DND-41 (cell line): Measurements from ENCODE around the gene FCRL3.

Experiments used
- ATAC-seq: fragments of 200-7000 bp; cut with Tn5 transposase; 3 replicates; pipeline ENCODE4 v1.9.1; 2021; ENCODE audit warnings: low read depth; ENCODE audit not compliant: insufficient read depth
- DNase-seq: peaks from one replicate; pipeline ENCODE4 v3.0.0-alpha.2; 2020
- H2AFZ ChIP-seq: 2 replicates; pipeline ENCODE4 v1.6.0; 2012; ENCODE audit warnings: low read depth, low read length
- H3K27ac ChIP-seq: 2 replicates; pipeline ENCODE4 v1.5.1; 2012; ENCODE audit warnings: low read length, inconsistent platforms
- H3K27me3 ChIP-seq: fragments of 200-600 bp; sonication (generic); 2 replicates; pipeline ENCODE4 v1.6.0; 2012; ENCODE audit warnings: low read length, mild to moderate bottlenecking, inconsistent platforms; ENCODE audit not compliant: insufficient read depth, poor library complexity
- H3K36me3 ChIP-seq: 2 replicates; pipeline ENCODE4 v1.5.1; 2012; ENCODE audit warnings: low read length, inconsistent platforms; ENCODE audit not compliant: insufficient read depth
- H3K4me1 ChIP-seq: 2 replicates; pipeline ENCODE4 v1.5.1; 2012; ENCODE audit warnings: mild to moderate bottlenecking, low read length; ENCODE audit not compliant: insufficient read depth
- H3K4me2 ChIP-seq: 2 replicates; pipeline ENCODE4 v1.6.0; 2012; ENCODE audit warnings: mild to moderate bottlenecking, moderate library complexity, low read length, inconsistent platforms; ENCODE audit not compliant: insufficient read depth
- H3K4me3 ChIP-seq, 2 experiments: fragments of 200-600 bp in 1 of 2; shearing (Covaris generic) in 1 of 2; 2 replicates each; pipeline ENCODE4 v1.5.1; 2012 to 2016; ENCODE audit warnings: inconsistent platforms in 2 of 2, low read length in 2 of 2, mild to moderate bottlenecking in 2 of 2, low read depth in 1 of 2, moderate library complexity in 1 of 2
- H3K79me2 ChIP-seq: 2 replicates; pipeline ENCODE4 v1.6.0; 2012; ENCODE audit warnings: low read length, inconsistent platforms; ENCODE audit not compliant: insufficient read depth
- H3K9ac ChIP-seq: 2 replicates; pipeline ENCODE4 v1.6.0; 2012; ENCODE audit warnings: low read depth, mild to moderate bottlenecking, inconsistent platforms, low read length, moderate library complexity
- H3K9me3 ChIP-seq: 2 replicates; pipeline ENCODE4 v1.5.1; 2012; ENCODE audit warnings: low read length, moderate library complexity, mild to moderate bottlenecking, inconsistent platforms; ENCODE audit not compliant: insufficient read depth, severe bottlenecking
- H4K20me1 ChIP-seq: 2 replicates; pipeline ENCODE4 v1.6.0; 2012; ENCODE audit warnings: low read length; ENCODE audit not compliant: insufficient read depth
- EZH2 ChIP-seq: IDR thresholded peaks from 3 replicates; pipeline ENCODE4 v1.6.1; 2012; ENCODE audit warnings: borderline replicate concordance, low read depth, mild to moderate bottlenecking, moderate library complexity, low read length, inconsistent platforms; ENCODE audit not compliant: severe bottlenecking
- TF ChIP-seq, protein P1 (sequence below): IDR thresholded peaks from 2 replicates; pipeline ENCODE4 v1.5.1; 2012; ENCODE audit warnings: borderline replicate concordance, low read length, moderate library complexity, mild to moderate bottlenecking; ENCODE audit not compliant: poor library complexity, severe bottlenecking; ENCODE audit errors: extremely low read depth

The FCRL3 gene

DNA sequence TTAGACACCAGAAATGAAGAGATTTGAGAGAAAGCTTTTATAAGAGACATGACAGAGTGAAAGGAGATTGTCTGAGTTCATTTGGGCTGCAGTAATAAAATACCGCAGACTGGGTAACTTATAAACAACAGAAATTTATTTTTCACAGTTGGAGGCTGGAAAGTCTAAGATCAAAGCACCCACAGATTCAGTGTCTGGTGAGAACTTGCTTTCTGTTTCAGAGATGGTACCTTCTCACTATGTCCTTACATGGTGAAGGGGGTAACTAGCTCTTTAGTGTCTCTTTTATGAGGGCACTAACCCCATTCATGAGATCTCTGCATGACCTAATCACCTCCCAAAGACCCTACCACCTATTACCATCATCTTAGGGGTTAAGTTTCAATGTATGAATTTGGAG is 71.8 kb downstream of the FCRL3 start:
- H3K4me1 ChIP-seq: peaks cover 61% of the 10 kb centered on the region
- no peaks in the 10 kb centered on the region for H3K27me3 ChIP-seq
- peak overlapping the region; percentile 40; the same call in 1 of the 2 replicates for H3K9ac ChIP-seq

More for the DNA sequence above, 71.8 kb downstream of the FCRL3 start:
- peak overlapping the region in 1 of 2 experiments; percentile 34; a peak in 1 of 4 replicates for H3K4me3 ChIP-seq
- H4K20me1 ChIP-seq: no peaks in the 10 kb centered on the region
- no peaks in the 10 kb centered on the region for H3K36me3 ChIP-seq
- H3K79me2 ChIP-seq: no peaks in the 10 kb centered on the region
- peak overlapping the region; percentile 3; the same call in 1 of the 2 replicates for H2AFZ ChIP-seq
- ATAC-seq (peak; percentile 94), DNase-seq (peak; percentile 62)
- H3K9me3 ChIP-seq: no peaks in the 10 kb centered on the region
- H3K27ac ChIP-seq: peak overlapping the region; percentile 79
- H3K4me2 ChIP-seq: peak overlapping the region; percentile 53; the same call in 1 of the 2 replicates
- TF ChIP-seq, protein P1, sequence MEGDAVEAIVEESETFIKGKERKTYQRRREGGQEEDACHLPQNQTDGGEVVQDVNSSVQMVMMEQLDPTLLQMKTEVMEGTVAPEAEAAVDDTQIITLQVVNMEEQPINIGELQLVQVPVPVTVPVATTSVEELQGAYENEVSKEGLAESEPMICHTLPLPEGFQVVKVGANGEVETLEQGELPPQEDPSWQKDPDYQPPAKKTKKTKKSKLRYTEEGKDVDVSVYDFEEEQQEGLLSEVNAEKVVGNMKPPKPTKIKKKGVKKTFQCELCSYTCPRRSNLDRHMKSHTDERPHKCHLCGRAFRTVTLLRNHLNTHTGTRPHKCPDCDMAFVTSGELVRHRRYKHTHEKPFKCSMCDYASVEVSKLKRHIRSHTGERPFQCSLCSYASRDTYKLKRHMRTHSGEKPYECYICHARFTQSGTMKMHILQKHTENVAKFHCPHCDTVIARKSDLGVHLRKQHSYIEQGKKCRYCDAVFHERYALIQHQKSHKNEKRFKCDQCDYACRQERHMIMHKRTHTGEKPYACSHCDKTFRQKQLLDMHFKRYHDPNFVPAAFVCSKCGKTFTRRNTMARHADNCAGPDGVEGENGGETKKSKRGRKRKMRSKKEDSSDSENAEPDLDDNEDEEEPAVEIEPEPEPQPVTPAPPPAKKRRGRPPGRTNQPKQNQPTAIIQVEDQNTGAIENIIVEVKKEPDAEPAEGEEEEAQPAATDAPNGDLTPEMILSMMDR: no peak
- TF ChIP-seq EZH2: no peak
